ENCODE measurements around the gene ZSCAN32.

ZSCAN32 gene

DNA sequence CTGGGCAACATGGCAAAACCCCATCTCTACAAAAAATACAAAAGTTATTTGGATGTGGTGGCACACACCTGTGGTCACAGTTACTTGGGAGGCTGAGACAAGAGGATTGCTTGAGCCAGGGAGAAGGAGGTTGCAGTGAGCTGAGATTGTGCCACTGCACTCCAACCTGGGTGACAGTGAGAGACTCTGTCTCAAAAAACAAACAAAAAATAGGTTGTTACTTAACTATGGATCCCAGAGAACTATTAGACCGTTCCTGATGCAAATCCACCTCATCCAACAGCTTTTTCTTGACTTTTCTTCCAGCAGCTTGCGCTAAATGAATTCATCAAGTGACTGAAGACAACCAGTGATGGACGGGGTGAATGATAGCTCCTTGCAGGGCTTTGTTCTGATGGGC, 45.2 kb downstream of the ZSCAN32 start, which contains the start of gene OR2C1:
Gene OR2C1, plus strand, starts transcription at position 301 of the 400 bp plus-strand sequence. Its CDS starts 52 bp downstream, at position 353.
- no peak for DNase-seq

DNA sequence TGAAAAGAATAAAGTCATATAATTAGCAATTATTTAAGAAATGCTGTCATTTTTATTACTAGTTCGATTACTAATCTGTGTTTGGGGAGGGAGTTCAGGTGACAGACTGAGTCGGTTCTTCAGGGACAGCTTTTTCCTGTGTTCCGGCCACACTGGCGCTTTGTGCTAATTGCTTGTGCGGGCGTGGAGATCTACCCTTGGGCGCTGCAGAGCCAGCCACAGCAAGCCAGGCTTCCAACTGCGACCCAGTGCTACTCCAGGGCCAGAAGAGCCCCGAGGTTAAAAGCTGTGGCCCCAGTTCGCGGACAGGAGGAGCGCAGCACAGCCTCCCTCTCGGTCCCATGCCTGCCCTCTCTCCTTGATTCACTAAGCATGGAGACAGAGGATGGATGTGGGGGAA, 51.6 kb downstream of the ZSCAN32 start:
- DNase-seq, result no peak

DNA sequence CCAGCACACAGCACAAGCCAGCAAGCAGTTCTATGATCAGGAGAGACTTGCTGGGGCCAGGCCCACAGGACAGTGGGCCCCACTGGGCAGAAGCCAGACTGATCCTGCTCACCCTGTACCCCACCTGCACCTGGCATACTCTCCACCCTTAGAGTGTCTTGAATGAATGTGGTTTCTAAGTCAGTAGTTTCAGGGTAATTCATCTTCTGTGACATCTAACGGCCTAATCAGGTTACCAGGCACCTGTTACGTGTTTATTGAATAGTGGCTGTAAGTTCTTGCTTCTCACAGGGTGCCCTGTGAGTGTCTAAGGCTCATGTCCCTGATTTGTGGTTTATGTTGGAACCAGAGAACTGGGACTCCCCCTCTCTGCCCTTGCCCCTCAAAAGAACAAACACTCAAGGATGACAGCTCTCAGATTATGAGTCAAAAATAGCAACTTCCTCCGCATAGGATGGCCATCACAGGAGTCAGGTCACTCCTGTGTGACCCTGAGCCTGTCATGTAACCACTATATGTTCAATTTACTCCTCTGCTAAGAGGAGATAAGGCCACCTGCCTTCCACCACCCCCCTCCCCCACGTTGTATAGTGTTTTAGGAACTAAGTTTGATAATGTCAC, 52.1 kb downstream of the ZSCAN32 start:
- no peak for DNase-seq

DNA sequence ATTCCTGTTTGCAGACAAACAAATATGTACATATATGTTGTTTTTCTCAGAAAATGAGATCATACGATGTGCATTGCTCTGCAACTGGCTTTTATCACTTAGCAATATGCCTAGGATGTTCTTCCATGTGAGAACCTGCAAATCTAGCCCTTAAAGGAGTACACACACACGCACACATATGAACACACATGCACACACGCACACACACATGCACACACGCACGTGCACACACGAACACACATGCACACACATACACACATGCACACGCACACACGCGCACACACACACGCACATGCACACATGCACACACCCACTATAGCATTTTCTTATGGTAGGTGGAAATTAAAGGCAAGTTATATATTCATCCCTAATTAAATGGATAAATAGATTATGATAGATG, 53.2 kb downstream of the ZSCAN32 start:
- DNase-seq, result no peak

DNA sequence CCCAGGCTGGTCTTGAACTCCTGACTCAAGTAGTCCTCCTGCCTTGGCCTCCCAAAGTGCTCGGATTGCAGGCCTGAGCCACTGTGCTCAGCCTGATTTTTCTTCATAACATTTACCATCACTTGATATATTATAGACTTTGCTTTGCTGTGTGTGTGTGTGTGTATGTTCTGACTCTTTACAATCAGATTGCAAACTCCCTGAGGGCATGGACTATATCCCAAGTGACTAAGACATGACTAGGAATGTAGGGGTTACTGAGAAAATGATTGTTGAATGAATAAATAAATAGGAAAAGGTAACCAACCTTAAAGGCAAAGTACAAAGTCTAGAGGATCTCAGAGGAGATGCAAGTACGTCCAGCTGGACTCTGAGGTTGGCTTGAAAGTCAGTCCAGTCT, 54.8 kb downstream of the ZSCAN32 start:
- no peak for DNase-seq
